ENCODE data around the gene NSD1. TPM values are rescaled to one million over a fixed set of nuclear protein-coding genes. Genes with fewer than 3 reads are reported as not detected.
"Not testable (repeated sequence)": the region's sequence is repeated elsewhere in the genome, so short reads cannot be mapped to it uniquely, and the experiment has no call there.

NSD1 gene
- total and polyA plus RNA-seq, 2 of the 8 experiments (the other 6 are each of a cell fraction or from before 2014, with no cell fraction given) = 22.8 to 168 TPM

DNA sequence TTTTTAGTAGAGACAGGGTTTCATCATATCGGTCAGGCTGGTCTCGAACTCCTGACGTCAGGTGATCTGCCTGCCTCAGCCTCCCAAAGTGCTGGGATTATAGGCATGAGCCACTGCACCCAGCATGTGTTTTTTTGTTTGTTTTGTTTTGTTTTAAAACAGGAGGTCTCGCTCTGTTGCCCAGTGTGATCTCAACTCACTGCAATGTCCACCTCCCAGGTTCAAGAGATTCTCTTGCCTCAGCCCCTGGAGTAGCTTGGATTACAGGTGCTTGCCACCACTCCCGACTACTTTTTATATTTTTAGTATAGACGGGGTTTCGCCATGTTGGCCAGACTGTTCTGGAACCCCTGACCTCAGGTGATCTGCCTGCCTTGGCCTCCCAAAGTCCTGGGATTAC lies 125.1 kb downstream of the NSD1 start:
- H4K20me1 ChIP-seq (replicated peaks in 1 of 2; ENCODE audit: control insufficient read depth in 1 of 2, insufficient read depth in 2 of 2, low read length in 2 of 2); H4K5ac ChIP-seq (ENCODE audit: insufficient read length, low read depth, low read length); H2BK15ac ChIP-seq (ENCODE audit: low read length); H2AK5ac ChIP-seq (ENCODE audit: low read depth, low read length); H2BK20ac ChIP-seq (ENCODE audit: low read length); H3K4me3 ChIP-seq (ENCODE audit: extremely low read depth in 1 of 4, insufficient read depth in 2 of 4, low read depth in 3 of 4, low read length in 4 of 4); H3K23ac ChIP-seq (ENCODE audit: insufficient read length); H3K14ac ChIP-seq (ENCODE audit: insufficient read length); H3K4me2 ChIP-seq (ENCODE audit: insufficient read depth in 1 of 2, low read depth in 2 of 2, low read length in 2 of 2); H3K79me1 ChIP-seq (ENCODE audit: low read depth, low read length); CTCF ChIA-PET (ENCODE audit: partially characterized antibody); H3K56ac ChIP-seq (replicated peaks; ENCODE audit: insufficient read length, low read depth, low read length); H2BK5ac ChIP-seq (ENCODE audit: low read depth, low read length); H2BK12ac ChIP-seq (ENCODE audit: low read depth, low read length); H4K91ac ChIP-seq (replicated peaks; ENCODE audit: insufficient read length, low read length); H2AFZ ChIP-seq (ENCODE audit: low read length); H4K8ac ChIP-seq (ENCODE audit: extremely low read depth, insufficient read depth, low read length); H3K27ac ChIP-seq (ENCODE audit: low read depth, low read length); H3K9ac ChIP-seq (replicated peaks in 1 of 4; ENCODE audit: extremely low read depth in 1 of 4, low read depth in 3 of 4, low read length in 3 of 4); H3K27me3 ChIP-seq (replicated peaks in 1 of 4; ENCODE audit: control insufficient read depth in 3 of 4, extremely low read depth in 1 of 4, insufficient read depth in 3 of 4, low read length in 3 of 4); H3K23me2 ChIP-seq (ENCODE audit: low read depth, low read length); H3K79me2 ChIP-seq (ENCODE audit: control insufficient read depth in 1 of 2, insufficient read depth in 2 of 2, low read length in 2 of 2); DNase-seq (ENCODE audit: low read depth in 1 of 2, low spot score in 2 of 2); H2BK120ac ChIP-seq (replicated peaks; ENCODE audit: low read depth, low read length); FAIRE-seq; POLR2A ChIA-PET (ENCODE audit: partially characterized antibody); H3K9me3 ChIP-seq (ENCODE audit: insufficient read depth in 2 of 2, low read depth in 1 of 2, low read length in 1 of 2); H3K18ac ChIP-seq (ENCODE audit: extremely low read depth, low read length); H3K4ac ChIP-seq (replicated peaks; ENCODE audit: insufficient read length, low read depth, low read length); H3K4me1 ChIP-seq (replicated peaks in 1 of 4; ENCODE audit: control insufficient read depth in 3 of 4, insufficient read depth in 4 of 4, low read length in 3 of 4): not testable (repeated sequence)
- WGBS, 2 experiments (ENCODE audit: extremely low coverage in 1 of 2, insufficient coverage in 1 of 2, insufficient read length in 1 of 2, insufficient replicate concordance in 2 of 2, low coverage in 1 of 2, low lambda C conversion rate in 2 of 2, missing lambda C conversion rate in 1 of 2) = 97% methylated on average over 7 of the region's 7 CpGs; no CpG with 5 or more reads in 1 of the 2 experiments
- H3K36me3 ChIP-seq (ENCODE audit: control insufficient read depth in 2 of 4, insufficient read depth in 4 of 4, low read length in 3 of 4) = peaks cover 2 to 87% (median 45%) of the 10 kb centered on the region in 4 experiments
